Mesenchymal stem cell (in vitro differentiated cells and primary cell): ENCODE measurements around the gene KBTBD12.

Experiments used
- DNase-seq: peaks from one replicate; pipeline ENCODE4 v3.0.0-alpha.2; 2013
- H2AFZ ChIP-seq: one replicate; pipeline ENCODE4 v1.6.1; 2013; ENCODE audit warnings: low read depth, mild to moderate bottlenecking, control low read depth, inconsistent platforms, low read length, moderate library complexity
- H2AK5ac ChIP-seq: 2 replicates; pipeline ENCODE4 v1.6.1; 2013; ENCODE audit warnings: low read length, moderate library complexity, mild to moderate bottlenecking, inconsistent platforms; ENCODE audit not compliant: severe bottlenecking
- H2BK120ac ChIP-seq: one replicate; pipeline ENCODE4 v1.6.1; 2013; ENCODE audit warnings: low read depth, mild to moderate bottlenecking, inconsistent platforms, low read length, moderate library complexity
- H2BK12ac ChIP-seq, 2 experiments: one replicate each; pipeline ENCODE4 v1.6.1; 2013; ENCODE audit warnings: inconsistent platforms in 2 of 2, low read length in 2 of 2, mild to moderate bottlenecking in 2 of 2, moderate library complexity in 2 of 2, control low read depth in 1 of 2
- H2BK15ac ChIP-seq: one replicate; pipeline ENCODE4 v1.6.1; 2013; ENCODE audit warnings: mild to moderate bottlenecking, low read depth, inconsistent platforms; ENCODE audit not compliant: poor library complexity, severe bottlenecking
- H2BK5ac ChIP-seq: 2 replicates; pipeline ENCODE4 v1.6.1; 2013; ENCODE audit warnings: low read depth, mild to moderate bottlenecking, low read length, control low read depth, inconsistent platforms; ENCODE audit not compliant: poor library complexity, severe bottlenecking
- H3K14ac ChIP-seq, 2 experiments: one replicate each; pipeline ENCODE4 v1.6.1; 2013; ENCODE audit warnings: inconsistent platforms in 2 of 2, low read length in 2 of 2, control low read depth in 1 of 2, mild to moderate bottlenecking in 1 of 2, moderate library complexity in 1 of 2
- H3K18ac ChIP-seq, 2 experiments: one replicate each; pipeline ENCODE4 v1.6.1; 2013; ENCODE audit warnings: inconsistent platforms in 2 of 2, low read length in 2 of 2, control low read depth in 1 of 2, low read depth in 1 of 2, mild to moderate bottlenecking in 1 of 2
- H3K23ac ChIP-seq, 2 experiments: one replicate each; pipeline ENCODE4 v1.6.1; 2013; ENCODE audit warnings: inconsistent platforms in 2 of 2, low read length in 2 of 2, mild to moderate bottlenecking in 2 of 2, moderate library complexity in 2 of 2, control low read depth in 1 of 2
- H3K27ac ChIP-seq: 2 replicates; pipeline ENCODE4 v1.5.1; 2013; ENCODE audit warnings: mild to moderate bottlenecking, moderate library complexity, low read length, control low read depth, inconsistent platforms; ENCODE audit not compliant: poor library complexity, severe bottlenecking
- H3K27me3 ChIP-seq, 2 experiments: 2 replicates each; pipeline versions ENCODE4 v1.6.1 to v1.7.0; 2013; ENCODE audit warnings: low read length in 2 of 2, mild to moderate bottlenecking in 2 of 2, moderate library complexity in 2 of 2, control low read depth in 1 of 2, inconsistent platforms in 1 of 2; ENCODE audit not compliant: control insufficient read depth in 1 of 2, insufficient read depth in 1 of 2
- H3K36me3 ChIP-seq, 2 experiments: 2 replicates each; pipeline versions ENCODE4 v1.6.1 to v1.7.0; 2013; ENCODE audit warnings: low read length in 2 of 2, control low read depth in 1 of 2, inconsistent platforms in 1 of 2, low read depth in 1 of 2, mild to moderate bottlenecking in 1 of 2; ENCODE audit not compliant: insufficient read depth in 2 of 2, control insufficient read depth in 1 of 2
- H3K4ac ChIP-seq, 2 experiments: one replicate each; pipeline ENCODE4 v1.6.1; 2013; ENCODE audit warnings: inconsistent platforms in 2 of 2, low read length in 2 of 2, mild to moderate bottlenecking in 2 of 2, moderate library complexity in 2 of 2, control low read depth in 1 of 2, low read depth in 1 of 2
- H3K4me1 ChIP-seq: 2 replicates; pipeline ENCODE4 v1.6.1; 2013; ENCODE audit warnings: low read depth, low read length, control low read depth; ENCODE audit not compliant: control insufficient read depth, insufficient read depth
- H3K4me2 ChIP-seq: 2 replicates; pipeline ENCODE4 v1.6.1; 2013; ENCODE audit warnings: low read length, mild to moderate bottlenecking, inconsistent platforms; ENCODE audit not compliant: poor library complexity, severe bottlenecking
- H3K4me3 ChIP-seq, 2 experiments: 2 replicates each; pipeline versions ENCODE4 v1.5.1 to v1.7.0; 2013; ENCODE audit warnings: low read length in 2 of 2, mild to moderate bottlenecking in 2 of 2, control low read depth in 1 of 2, low read depth in 1 of 2; ENCODE audit not compliant: insufficient read depth in 1 of 2
- H3K79me1 ChIP-seq: replicated peaks from 2 replicates; pipeline ENCODE4 v1.6.1; 2013; ENCODE audit warnings: mild to moderate bottlenecking, control low read depth, low read length, inconsistent platforms; ENCODE audit not compliant: poor library complexity, severe bottlenecking
- H3K9ac ChIP-seq: 2 replicates; pipeline ENCODE4 v1.7.0; 2013; ENCODE audit warnings: mild to moderate bottlenecking, low read length, moderate library complexity
- H3K9me3 ChIP-seq: 2 replicates; pipeline ENCODE4 v1.7.0; 2013; ENCODE audit warnings: mild to moderate bottlenecking, low read length; ENCODE audit not compliant: control insufficient read depth
- H4K8ac ChIP-seq: one replicate; pipeline ENCODE4 v1.6.1; 2013; ENCODE audit warnings: inconsistent platforms, mild to moderate bottlenecking, low read length, moderate library complexity
- H4K91ac ChIP-seq: one replicate; pipeline ENCODE4 v1.6.1; 2013; ENCODE audit warnings: mild to moderate bottlenecking, low read length, inconsistent platforms
- WGBS: methylation state at CpG from one replicate; pipeline ENCODE4 v1.1.7; 2013; ENCODE audit warnings: mixed read lengths; 5-methylcytosine and 5-hydroxymethylcytosine counted together

The KBTBD12 gene

DNA sequence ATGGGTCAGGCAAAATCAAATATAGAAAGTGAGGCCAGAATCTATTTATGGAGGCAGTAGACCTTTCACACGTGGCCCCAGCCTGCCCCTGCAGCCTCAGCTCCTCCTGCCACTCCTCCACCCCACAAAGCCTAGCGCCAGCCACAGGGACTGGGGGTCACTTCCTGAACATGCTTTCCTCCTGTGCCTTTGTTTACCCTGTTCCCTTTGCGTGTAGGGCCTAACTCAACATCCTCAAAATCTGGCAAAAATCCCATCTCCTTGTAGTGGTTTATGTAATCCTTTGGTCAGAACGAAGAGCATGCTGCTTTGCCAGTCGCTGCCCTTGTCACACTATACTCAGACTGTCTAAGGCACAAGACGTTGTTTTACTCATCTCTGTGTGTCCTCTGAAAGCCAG lies 39.6 kb downstream of the KBTBD12 start:
- H4K91ac ChIP-seq = no peak overlapping the region
- no peak overlapping the region for H4K8ac ChIP-seq
- H3K4me3 ChIP-seq = no peak overlapping the region
- H2AFZ ChIP-seq = no peak overlapping the region
- H2BK12ac ChIP-seq = no peak overlapping the region
- H3K4me2 ChIP-seq = no peak overlapping the region
- H2BK5ac ChIP-seq = no peak overlapping the region
- H3K27me3 ChIP-seq = no peaks in the 10 kb centered on the region
- H3K4me1 ChIP-seq = no peaks in the 10 kb centered on the region
- H3K18ac ChIP-seq = no peak overlapping the region
- no peak overlapping the region for H3K23ac ChIP-seq
- no peak overlapping the region for H3K4ac ChIP-seq
- DNase-seq = no peak
- H3K36me3 ChIP-seq = no peaks in the 10 kb centered on the region
- no peak overlapping the region for H2AK5ac ChIP-seq
- no peaks in the 10 kb centered on the region for H3K9me3 ChIP-seq
- H3K79me1 ChIP-seq = no peaks in the 10 kb centered on the region
- WGBS = 73% methylated on average over 5 of the region's 6 CpGs
- no peak overlapping the region for H2BK15ac ChIP-seq
- no peak overlapping the region for H3K14ac ChIP-seq
- H3K27ac ChIP-seq = no peak overlapping the region
- H2BK120ac ChIP-seq = no peak overlapping the region
- H3K9ac ChIP-seq = no peak overlapping the region

DNA sequence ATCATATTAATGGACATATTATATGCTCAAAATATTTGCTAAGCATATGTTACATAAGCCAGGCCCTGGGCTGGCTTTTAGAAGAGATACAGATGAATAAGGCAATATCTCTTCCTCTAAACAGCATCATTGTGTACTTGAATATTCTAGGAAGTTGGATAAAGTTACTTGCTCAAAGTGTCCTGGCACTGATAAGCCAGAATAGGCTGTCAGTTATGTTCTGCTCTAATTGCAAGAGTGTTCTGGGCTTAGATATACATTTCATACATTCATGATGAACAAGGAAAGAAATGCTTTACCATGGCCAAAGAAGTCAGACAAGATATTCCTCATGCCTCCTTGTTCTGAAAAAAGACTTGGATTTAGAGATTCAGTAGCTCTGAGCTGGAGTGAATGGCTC lies 40.7 kb downstream of the KBTBD12 start:
- H3K9ac ChIP-seq = no peak overlapping the region
- H3K4me2 ChIP-seq = no peak overlapping the region
- no peak overlapping the region for H4K91ac ChIP-seq
- H4K8ac ChIP-seq = no peak overlapping the region
- no peak for DNase-seq
- no peaks in the 10 kb centered on the region for H3K27me3 ChIP-seq
- no peak overlapping the region for H2BK120ac ChIP-seq
- H3K36me3 ChIP-seq = no peaks in the 10 kb centered on the region
- H2BK15ac ChIP-seq = no peak overlapping the region
- H2AFZ ChIP-seq = no peak overlapping the region
- no peak overlapping the region for H2BK12ac ChIP-seq
- no peak overlapping the region for H3K14ac ChIP-seq
- no peak overlapping the region for H3K27ac ChIP-seq
- H3K79me1 ChIP-seq = no peaks in the 10 kb centered on the region
- H3K18ac ChIP-seq = no peak overlapping the region
- no peaks in the 10 kb centered on the region for H3K4me1 ChIP-seq
- H2BK5ac ChIP-seq = no peak overlapping the region
- H3K4ac ChIP-seq = no peak overlapping the region
- H3K23ac ChIP-seq = no peak overlapping the region
- H2AK5ac ChIP-seq = no peak overlapping the region
- no peaks in the 10 kb centered on the region for H3K9me3 ChIP-seq
- no peak overlapping the region for H3K4me3 ChIP-seq

DNA sequence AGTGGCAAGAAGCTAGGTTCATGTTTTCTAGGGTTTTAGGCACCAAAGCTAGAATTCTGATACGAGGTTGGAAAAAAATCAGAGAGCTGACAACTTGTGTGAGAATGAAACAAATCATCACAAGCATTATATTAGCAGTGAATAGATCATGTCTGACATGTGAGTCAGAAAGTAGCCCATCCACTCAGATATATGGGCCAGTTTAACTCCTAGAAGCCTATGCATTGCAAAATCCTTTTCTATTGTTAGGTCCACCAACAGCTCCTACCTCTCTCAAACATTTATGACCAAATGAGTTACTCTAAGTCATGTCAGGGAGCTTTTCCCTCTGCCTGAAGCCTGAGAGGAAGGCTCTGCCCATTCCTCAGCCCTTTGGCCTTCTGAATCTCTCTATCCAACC lies 44.0 kb downstream of the KBTBD12 start:
- H2AK5ac ChIP-seq = no peak overlapping the region
- H3K4me2 ChIP-seq = no peak overlapping the region
- H3K9ac ChIP-seq = no peak overlapping the region
- no peaks in the 10 kb centered on the region for H3K79me1 ChIP-seq
- no peak overlapping the region for H3K27ac ChIP-seq
- no peak overlapping the region for H3K23ac ChIP-seq
- H4K91ac ChIP-seq = no peak overlapping the region
- H3K36me3 ChIP-seq = no peaks in the 10 kb centered on the region
- H3K4me1 ChIP-seq = no peaks in the 10 kb centered on the region
- no peak overlapping the region for H2BK15ac ChIP-seq
- H3K14ac ChIP-seq = no peak overlapping the region
- no peak overlapping the region for H2BK12ac ChIP-seq
- H4K8ac ChIP-seq = no peak overlapping the region
- DNase-seq = no peak
- H2BK5ac ChIP-seq = no peak overlapping the region
- WGBS = 50% methylated on average over 1 of the region's 1 CpG
- no peak overlapping the region for H3K4ac ChIP-seq
- H3K9me3 ChIP-seq = no peaks in the 10 kb centered on the region
- H3K18ac ChIP-seq = no peak overlapping the region
- no peak overlapping the region for H2AFZ ChIP-seq
- no peak overlapping the region for H3K4me3 ChIP-seq
- no peak overlapping the region for H2BK120ac ChIP-seq
- no peaks in the 10 kb centered on the region for H3K27me3 ChIP-seq

DNA sequence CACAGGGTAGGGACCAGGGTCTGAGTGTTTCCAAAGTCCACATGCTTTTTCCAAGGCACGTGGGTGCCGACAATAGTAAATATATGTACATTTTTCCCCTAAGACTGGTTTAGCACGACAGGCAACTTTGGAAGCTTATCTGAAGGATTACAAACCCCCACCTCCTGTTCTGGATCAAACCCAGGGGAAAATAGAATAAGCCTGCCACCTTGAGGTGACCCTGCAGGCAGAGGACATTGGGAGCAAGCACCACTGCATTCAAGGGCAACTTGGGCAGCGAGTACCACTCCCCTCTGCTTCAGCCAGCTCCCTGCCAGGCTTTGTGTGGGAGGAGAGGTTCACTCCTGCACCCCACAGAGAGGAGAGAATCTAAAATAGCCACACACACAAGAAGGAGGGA lies 44.8 kb downstream of the KBTBD12 start:
- peak; percentile 30 for DNase-seq
- Histone ChIP-seq H4K8ac (no peak overlapping the region), H3K4ac (no peak overlapping the region), H3K4me2 (no peak overlapping the region), H2BK120ac (no peak overlapping the region), H3K4me3 (no peak overlapping the region), H2AFZ (no peak overlapping the region), H2BK12ac (no peak overlapping the region), H3K4me1 (no peaks in the 10 kb centered on the region), H4K91ac (no peak overlapping the region), H3K9me3 (no peaks in the 10 kb centered on the region), H2BK15ac (no peak overlapping the region), H3K79me1 (no peaks in the 10 kb centered on the region), H3K18ac (no peak overlapping the region), H3K23ac (no peak overlapping the region), H3K27me3 (no peaks in the 10 kb centered on the region), H3K36me3 (no peaks in the 10 kb centered on the region), H2BK5ac (no peak overlapping the region), H3K27ac (no peak overlapping the region), H3K9ac (no peak overlapping the region), H2AK5ac (no peak overlapping the region), H3K14ac (no peak overlapping the region)
- WGBS = 27% methylated on average over 3 of the region's 4 CpGs
